Measurements from ENCODE around the gene ATP1B3.
"Not testable (repeated sequence)": the region's sequence is repeated elsewhere in the genome, so short reads cannot be mapped to it uniquely, and the experiment has no call there.

The ATP1B3 gene

GRCh38 chr3:141920701-141921100 is 44.3 kb downstream of the ATP1B3 start:
- no peaks in the 10 kb centered on the region for H3K9me3 Mint-ChIP-seq
- no peak overlapping the region for H3K4me3 Mint-ChIP-seq
- H3K27me3 Mint-ChIP-seq: no peaks in the 10 kb centered on the region
- no peak overlapping the region for H3K27ac Mint-ChIP-seq (ENCODE audit: low read depth)
- DNase-seq (ENCODE audit: low spot score in 2 of 2): no peak
- no peaks in the 10 kb centered on the region for H3K4me1 Mint-ChIP-seq
- ATAC-seq (replicated peaks; ENCODE audit: extremely low read depth, poor library complexity, severe bottlenecking): no peak
- H3K36me3 Mint-ChIP-seq (ENCODE audit: insufficient read depth): peaks cover 43% of the 10 kb centered on the region

GRCh38 chr3:141921316-141921715 is 44.9 kb downstream of the ATP1B3 start:
- no peaks in the 10 kb centered on the region for H3K4me1 Mint-ChIP-seq
- H3K27me3 Mint-ChIP-seq: no peaks in the 10 kb centered on the region
- no peak overlapping the region for H3K27ac Mint-ChIP-seq (ENCODE audit: low read depth)
- ATAC-seq (replicated peaks; ENCODE audit: extremely low read depth, poor library complexity, severe bottlenecking) (no peak), DNase-seq (ENCODE audit: low spot score in 2 of 2) (no peak)
- H3K9me3 Mint-ChIP-seq: no peaks in the 10 kb centered on the region
- no peak overlapping the region for H3K4me3 Mint-ChIP-seq
- H3K36me3 Mint-ChIP-seq (ENCODE audit: insufficient read depth): peaks cover 42% of the 10 kb centered on the region

GRCh38 chr3:141925677-141926076 is 49.2 kb downstream of the ATP1B3 start:
- H3K9me3 Mint-ChIP-seq; H3K27me3 Mint-ChIP-seq; H3K27ac Mint-ChIP-seq (ENCODE audit: low read depth); H3K4me3 Mint-ChIP-seq; ATAC-seq (replicated peaks; ENCODE audit: extremely low read depth, poor library complexity, severe bottlenecking); H3K4me1 Mint-ChIP-seq; DNase-seq (ENCODE audit: low spot score in 2 of 2): not testable (repeated sequence)
- H3K36me3 Mint-ChIP-seq (ENCODE audit: insufficient read depth): peaks cover 34% of the 10 kb centered on the region

GRCh38 chr3:141926929-141927328 is 50.5 kb downstream of the ATP1B3 start:
- Mint-ChIP-seq H3K4me1 (no peaks in the 10 kb centered on the region), H3K27ac (ENCODE audit: low read depth) (no peak overlapping the region), H3K9me3 (no peaks in the 10 kb centered on the region), H3K27me3 (no peaks in the 10 kb centered on the region), H3K4me3 (no peak overlapping the region), H3K36me3 (ENCODE audit: insufficient read depth) (peaks cover 31% of the 10 kb centered on the region)
- DNase-seq (ENCODE audit: low spot score in 2 of 2) (no peak), ATAC-seq (replicated peaks; ENCODE audit: extremely low read depth, poor library complexity, severe bottlenecking) (no peak)

GRCh38 chr3:141928631-141929270 is 52.3 kb downstream of the ATP1B3 start:
- ATAC-seq (replicated peaks; ENCODE audit: extremely low read depth, poor library complexity, severe bottlenecking) (no peak), DNase-seq (ENCODE audit: low spot score in 2 of 2) (no peak)
- Mint-ChIP-seq H3K27me3 (no peaks in the 10 kb centered on the region), H3K27ac (ENCODE audit: low read depth) (peak overlapping the region; percentile 21), H3K4me3 (no peak overlapping the region), H3K36me3 (ENCODE audit: insufficient read depth) (peaks cover 23% of the 10 kb centered on the region), H3K4me1 (no peaks in the 10 kb centered on the region), H3K9me3 (no peaks in the 10 kb centered on the region)

- ATAC-seq (replicated peaks; ENCODE audit: extremely low read depth, poor library complexity, severe bottlenecking): no peak
- H3K27me3 Mint-ChIP-seq: no peaks in the 10 kb centered on the region
- no peak overlapping the region for H3K27ac Mint-ChIP-seq (ENCODE audit: low read depth)
- H3K9me3 Mint-ChIP-seq: no peaks in the 10 kb centered on the region
- H3K36me3 Mint-ChIP-seq (ENCODE audit: insufficient read depth): peaks cover 18% of the 10 kb centered on the region
- no peak overlapping the region for H3K4me3 Mint-ChIP-seq
- H3K4me1 Mint-ChIP-seq: no peaks in the 10 kb centered on the region
- no peak for DNase-seq (ENCODE audit: low spot score in 2 of 2)
Observed at GRCh38 chr3:141929341-141929995, 53.0 kb downstream of the ATP1B3 start.

GRCh38 chr3:141930801-141931200 is 54.4 kb downstream of the ATP1B3 start:
- H3K36me3 Mint-ChIP-seq (ENCODE audit: insufficient read depth): peaks cover 11% of the 10 kb centered on the region
- ATAC-seq (replicated peaks; ENCODE audit: extremely low read depth, poor library complexity, severe bottlenecking) (no peak), DNase-seq (ENCODE audit: low spot score in 2 of 2) (no peak)
- no peak overlapping the region for H3K4me3 Mint-ChIP-seq
- H3K4me1 Mint-ChIP-seq: no peaks in the 10 kb centered on the region
- H3K27me3 Mint-ChIP-seq: no peaks in the 10 kb centered on the region
- no peak overlapping the region for H3K27ac Mint-ChIP-seq (ENCODE audit: low read depth)
- H3K9me3 Mint-ChIP-seq: no peaks in the 10 kb centered on the region

GRCh38 chr3:141933421-141934300 is 57.2 kb downstream of the ATP1B3 start:
- H3K27ac Mint-ChIP-seq (ENCODE audit: low read depth): no peak overlapping the region
- H3K4me1 Mint-ChIP-seq: no peaks in the 10 kb centered on the region
- no peaks in the 10 kb centered on the region for H3K27me3 Mint-ChIP-seq
- no peaks in the 10 kb centered on the region for H3K9me3 Mint-ChIP-seq
- H3K4me3 Mint-ChIP-seq: no peak overlapping the region
- ATAC-seq (replicated peaks; ENCODE audit: extremely low read depth, poor library complexity, severe bottlenecking): no peak
- no peak for DNase-seq (ENCODE audit: low spot score in 2 of 2)
- peaks cover 6% of the 10 kb centered on the region for H3K36me3 Mint-ChIP-seq (ENCODE audit: insufficient read depth)

GRCh38 chr3:141934354-141934753 is 57.9 kb downstream of the ATP1B3 start:
- Mint-ChIP-seq H3K9me3 (no peaks in the 10 kb centered on the region), H3K4me3 (no peak overlapping the region), H3K27me3 (no peaks in the 10 kb centered on the region), H3K27ac (ENCODE audit: low read depth) (no peak overlapping the region), H3K36me3 (ENCODE audit: insufficient read depth) (peaks cover 7% of the 10 kb centered on the region), H3K4me1 (no peaks in the 10 kb centered on the region)
- ATAC-seq (replicated peaks; ENCODE audit: extremely low read depth, poor library complexity, severe bottlenecking) (no peak), DNase-seq (ENCODE audit: low spot score in 2 of 2) (no peak)

GRCh38 chr3:141938011-141938500 is 61.6 kb downstream of the ATP1B3 start:
- peaks cover 5% of the 10 kb centered on the region for H3K36me3 Mint-ChIP-seq (ENCODE audit: insufficient read depth)
- no peaks in the 10 kb centered on the region for H3K4me1 Mint-ChIP-seq
- no peak overlapping the region for H3K27ac Mint-ChIP-seq (ENCODE audit: low read depth)
- H3K27me3 Mint-ChIP-seq: no peaks in the 10 kb centered on the region
- no peak for ATAC-seq (replicated peaks; ENCODE audit: extremely low read depth, poor library complexity, severe bottlenecking)
- DNase-seq (ENCODE audit: low spot score in 2 of 2): no peak
- no peak overlapping the region for H3K4me3 Mint-ChIP-seq
- H3K9me3 Mint-ChIP-seq: no peaks in the 10 kb centered on the region

- H3K27me3 Mint-ChIP-seq: no peaks in the 10 kb centered on the region
- no peak for DNase-seq (ENCODE audit: low spot score in 2 of 2)
- no peaks in the 10 kb centered on the region for H3K9me3 Mint-ChIP-seq
- H3K27ac Mint-ChIP-seq (ENCODE audit: low read depth): no peak overlapping the region
- ATAC-seq (replicated peaks; ENCODE audit: extremely low read depth, poor library complexity, severe bottlenecking): no peak
- no peaks in the 10 kb centered on the region for H3K4me1 Mint-ChIP-seq
- no peak overlapping the region for H3K4me3 Mint-ChIP-seq
- peaks cover 5% of the 10 kb centered on the region for H3K36me3 Mint-ChIP-seq (ENCODE audit: insufficient read depth)
Observed at GRCh38 chr3:141939759-141940158, 63.3 kb downstream of the ATP1B3 start.

GRCh38 chr3:141940194-141940776 is 63.8 kb downstream of the ATP1B3 start:
- Mint-ChIP-seq H3K36me3 (ENCODE audit: insufficient read depth) (peaks cover 5% of the 10 kb centered on the region), H3K4me1 (no peaks in the 10 kb centered on the region), H3K27ac (ENCODE audit: low read depth) (no peak overlapping the region), H3K4me3 (no peak overlapping the region), H3K27me3 (no peaks in the 10 kb centered on the region), H3K9me3 (no peaks in the 10 kb centered on the region)
- no peak for DNase-seq (ENCODE audit: low spot score in 2 of 2)
- no peak for ATAC-seq (replicated peaks; ENCODE audit: extremely low read depth, poor library complexity, severe bottlenecking)
